Prostate gland (tissue), 2 donors: ENCODE data around the gene DAGLA.

ENCODE experiments used
- CTCF ChIP-seq, 4 experiments: fragments of 200-600 bp in 2 of 4; fragments of 450-650 bp in 2 of 4; sonication (generic) in 2 of 4; IDR thresholded peaks; 1 replicate in 3 of 4; 2 replicates in 1 of 4; pipeline ENCODE4 v1.5.1; 2016 to 2019; ENCODE audit warnings: antibody characterized with exemption in 4 of 4, mild to moderate bottlenecking in 2 of 4, moderate library complexity in 2 of 4
- POLR2A ChIP-seq: fragments of 450-650 bp; IDR thresholded peaks from one replicate; pipeline ENCODE4 v1.6.1; 2016; ENCODE audit warnings: antibody characterized with exemption, mild to moderate bottlenecking
- POLR2AphosphoS5 ChIP-seq: sonication (generic); formaldehyde crosslinking; IDR thresholded peaks from one replicate; pipeline ENCODE4 v1.6.1; 2017; ENCODE audit warnings: antibody characterized with exemption

GRCh38 chr11:61707574-61707973 lies 27.4 kb downstream of the DAGLA start:
- no peak for TF ChIP-seq POLR2A
- TF ChIP-seq POLR2AphosphoS5: no peak
- no peak for TF ChIP-seq CTCF (IDR thresholded peaks at IDR 0.05)
